IMR-90 (cell line): ENCODE results near the gene LMOD2. TPM values are rescaled to one million over a fixed set of nuclear protein-coding genes. Genes with fewer than 3 reads are reported as not detected.

ENCODE experiments used
- ATAC-seq: fragments of 200-7000 bp; cut with Tn5 transposase; 2 replicates; pipeline ENCODE4 v1.9.1; 2020; ENCODE audit warnings: low read depth, mild to moderate bottlenecking, moderate library complexity
- BruUV-seq: library from RNA; stranded (reverse); fragments of 400-500 nt; replicated peaks from 2 replicates; lab custom pipeline; 2021; lab: Mats Ljungman, UMichigan
- CTCF ChIA-PET: fragments of 300-600 bp; formaldehyde crosslinking; extraction: SDS; loops from one replicate; lab custom pipeline; 2021; ENCODE audit warnings: antibody characterized with exemption; lab: Yijun Ruan, JAX
- POLR2A ChIA-PET: fragments of 300-600 bp; sonication (Branson Sonifier 250); formaldehyde crosslinking; loops from one replicate; lab custom pipeline; 2022; ENCODE audit warnings: antibody characterized with exemption; ENCODE audit not compliant: unreplicated experiment; lab: Charles Lee
- DNase-seq: peaks from one replicate; pipeline ENCODE4 v3.0.0; 2013
- H2AFZ ChIP-seq: replicated peaks from 2 replicates; pipeline ENCODE3; 2013; ENCODE audit warnings: low read length, mild to moderate bottlenecking; ENCODE audit not compliant: poor library complexity
- H2AK5ac ChIP-seq: 2 replicates; pipeline ENCODE4 v1.6.1; 2013; ENCODE audit warnings: low read depth, low read length, inconsistent platforms
- H2AK9ac ChIP-seq: replicated peaks from 2 replicates; pipeline ENCODE3; 2013; ENCODE audit warnings: mild to moderate bottlenecking, low read depth, low read length, moderate library complexity; ENCODE audit not compliant: poor library complexity
- H2BK120ac ChIP-seq: 2 replicates; pipeline ENCODE4 v1.6.1; 2013; ENCODE audit warnings: low read depth, low read length, inconsistent platforms
- H2BK15ac ChIP-seq: 3 replicates; pipeline ENCODE4 v1.6.1; 2013; ENCODE audit warnings: low read depth, low read length, inconsistent platforms
- H2BK20ac ChIP-seq: 2 replicates; pipeline ENCODE4 v1.6.1; 2013; ENCODE audit warnings: low read depth, mild to moderate bottlenecking, inconsistent platforms, low read length, moderate library complexity
- H2BK5ac ChIP-seq: 2 replicates; pipeline ENCODE4 v1.6.1; 2013; ENCODE audit warnings: mild to moderate bottlenecking, low read depth, low read length, inconsistent platforms; ENCODE audit not compliant: poor library complexity, severe bottlenecking
- H3K14ac ChIP-seq: replicated peaks from 2 replicates; pipeline ENCODE4 v1.6.1; 2013; ENCODE audit warnings: low read depth, low read length, inconsistent platforms
- H3K18ac ChIP-seq: 2 replicates; pipeline ENCODE4 v1.6.1; 2013; ENCODE audit warnings: low read depth, low read length, control low read depth
- H3K23ac ChIP-seq: 2 replicates; pipeline ENCODE4 v1.6.1; 2013; ENCODE audit warnings: low read depth, low read length, inconsistent platforms
- H3K27ac ChIP-seq: 2 replicates; pipeline ENCODE4 v1.5.1; 2013; ENCODE audit warnings: mild to moderate bottlenecking, control low read depth, low read length; ENCODE audit not compliant: insufficient read depth
- H3K27me3 ChIP-seq: 2 replicates; pipeline ENCODE4 v1.6.1; 2013; ENCODE audit warnings: low read length; ENCODE audit not compliant: control insufficient read depth, insufficient read depth
- H3K36me3 ChIP-seq: 2 replicates; pipeline ENCODE4 v1.6.1; 2013; ENCODE audit warnings: low read length, mixed read lengths; ENCODE audit not compliant: control insufficient read depth, insufficient read depth
- H3K4ac ChIP-seq: 2 replicates; pipeline ENCODE4 v1.6.1; 2013; ENCODE audit warnings: low read depth, low read length, inconsistent platforms
- H3K4me1 ChIP-seq: 2 replicates; pipeline ENCODE4 v1.6.1; 2013; ENCODE audit warnings: low read length, mixed read lengths; ENCODE audit not compliant: control insufficient read depth, insufficient read depth
- H3K4me2 ChIP-seq: 2 replicates; pipeline ENCODE4 v1.6.1; 2013; ENCODE audit warnings: low read depth, mild to moderate bottlenecking, control low read depth, low read length, moderate library complexity
- H3K4me3 ChIP-seq: 2 replicates; pipeline ENCODE4 v1.5.1; 2013; ENCODE audit warnings: low read depth, mild to moderate bottlenecking, control low read depth, low read length, moderate library complexity; ENCODE audit not compliant: insufficient read depth
- H3K56ac ChIP-seq: 2 replicates; pipeline ENCODE4 v1.6.1; 2013; ENCODE audit warnings: low read length, inconsistent platforms; ENCODE audit not compliant: insufficient read depth; ENCODE audit errors: extremely low read depth
- H3K79me1 ChIP-seq, 2 experiments: 2 replicates each; pipeline ENCODE4 v1.6.1; 2013; ENCODE audit warnings: low read length in 2 of 2, inconsistent platforms in 1 of 2, low read depth in 1 of 2
- H3K9ac ChIP-seq: 2 replicates; pipeline ENCODE4 v1.6.1; 2013; ENCODE audit warnings: low read depth, low read length, control low read depth
- H3K9me1 ChIP-seq: 2 replicates; pipeline ENCODE4 v1.6.1; 2013; ENCODE audit warnings: low read length, inconsistent platforms; ENCODE audit not compliant: insufficient read depth
- H3K9me3 ChIP-seq: 2 replicates; pipeline ENCODE4 v1.6.1; 2013; ENCODE audit warnings: low read length; ENCODE audit not compliant: control insufficient read depth, insufficient read depth
- H4K20me1 ChIP-seq: 2 replicates; pipeline ENCODE4 v1.6.1; 2013; ENCODE audit warnings: low read length, inconsistent platforms; ENCODE audit not compliant: insufficient read depth
- H4K5ac ChIP-seq: 2 replicates; pipeline ENCODE4 v1.6.1; 2013; ENCODE audit warnings: mild to moderate bottlenecking, low read depth, low read length, control low read depth
- H4K8ac ChIP-seq, 2 experiments: 2 replicates each; pipeline ENCODE4 v1.6.1; 2013; ENCODE audit warnings: low read depth in 2 of 2, low read length in 2 of 2, control low read depth in 1 of 2, inconsistent platforms in 1 of 2
- H4K91ac ChIP-seq: 2 replicates; pipeline ENCODE4 v1.6.1; 2013; ENCODE audit warnings: low read depth, low read length, inconsistent platforms; ENCODE audit not compliant: insufficient read depth
- CEBPB ChIP-seq: IDR thresholded peaks from 2 replicates; pipeline ENCODE4 v1.6.1; 2012; ENCODE audit warnings: low read depth, low read length, improper control_type of control experiment
- CTCF ChIP-seq: conservative IDR thresholded peaks from 2 replicates; pipeline ENCODE4 v1.5.1; 2012; ENCODE audit warnings: mild to moderate bottlenecking, low read depth, low read length, improper control_type of control experiment
- MAZ ChIP-seq: IDR thresholded peaks from 2 replicates; pipeline ENCODE4 v1.6.1; 2012; ENCODE audit warnings: low read depth, mild to moderate bottlenecking, low read length, improper control_type of control experiment, moderate library complexity, borderline replicate concordance
- POLR2A ChIP-seq: IDR thresholded peaks from 2 replicates; pipeline ENCODE4 v1.6.1; 2012; ENCODE audit warnings: mild to moderate bottlenecking, low read depth, low read length
- RAD21 ChIP-seq: IDR thresholded peaks from 2 replicates; pipeline ENCODE4 v1.6.1; 2012; ENCODE audit warnings: low read length, improper control_type of control experiment
- WGBS, 2 experiments: methylation state at CpG; one replicate each; pipeline versions ENCODE4 v1.1.5 to v1.1.7; 2013; ENCODE audit warnings: missing lambda C conversion rate in 2 of 2; ENCODE audit not compliant: insufficient read length in 1 of 2; ENCODE audit errors: extremely low coverage in 2 of 2; 5-methylcytosine and 5-hydroxymethylcytosine counted together
- dilution Hi-C: fragments of 300-500 bp; cut with HindIII; formaldehyde crosslinking; loops from one replicate; pipeline ENCODE4 v1.14.3; 2018; ENCODE audit warnings: low sequenced_read_pairs; ENCODE audit not compliant: unreplicated experiment
- in situ Hi-C: fragments of 300-500 bp; cut with MboI; formaldehyde crosslinking; loops from 3 replicates; pipeline ENCODE4 v1.14.3; 2019; ENCODE audit warnings: low sequenced_read_pairs, inconsistent platforms, mixed read lengths
- intact Hi-C: fragments of 100-400 bp; cut with micrococcal nuclease; formaldehyde crosslinking; loops from 2 replicates; pipeline ENCODE4 v1.10.0; 2022
- polyA plus RNA-seq, 3 experiments: library from polyadenylated mRNA; depleted of rRNA; stranded (reverse); fragments of >200 nt; gene quantifications; 2 replicates each; pipeline ENCODE4 v1.2.3, GENCODE V29; 2012; ENCODE audit warnings: low replicate concordance in 1 of 3
- total RNA-seq: library from RNA; depleted of rRNA; stranded (reverse); fragments of >200 nt; gene quantifications from 2 replicates; pipeline ENCODE4 v1.2.3, GENCODE V29; 2012

The LMOD2 gene
- total and polyA plus RNA-seq, 2 of the 4 experiments (the other 2 are of a cell fraction) = not detected

- Histone ChIP-seq H2BK120ac (no peak overlapping the region), H3K9me3 (no peaks in the 10 kb centered on the region), H3K56ac (no peak overlapping the region), H4K20me1 (no peaks in the 10 kb centered on the region), H4K91ac (no peak overlapping the region), H2AFZ (no peak overlapping the region), H2AK9ac (no peak overlapping the region), H3K4ac (no peak overlapping the region), H3K18ac (no peak overlapping the region), H3K14ac (no peak overlapping the region), H3K27ac (no peak overlapping the region), H2BK20ac (no peak overlapping the region), H3K9ac (no peak overlapping the region), H2BK5ac (no peak overlapping the region), H3K79me1 (no peaks in the 10 kb centered on the region), H3K4me2 (no peak overlapping the region), H3K9me1 (no peaks in the 10 kb centered on the region), H4K5ac (no peak overlapping the region), H2AK5ac (no peak overlapping the region), H3K27me3 (peaks cover 2% of the 10 kb centered on the region), H3K4me3 (no peak overlapping the region), H3K23ac (no peak overlapping the region), H3K36me3 (no peaks in the 10 kb centered on the region), H2BK15ac (no peak overlapping the region), H3K4me1 (no peaks in the 10 kb centered on the region), H4K8ac (no peak overlapping the region)
- DNase-seq (no peak), ATAC-seq (no peak)
- intact Hi-C loops = no loop called here
- POLR2A ChIA-PET = no interaction called here
- dilution Hi-C loops = no loop called here
- no TSS peak for BruUV-seq
- in situ Hi-C loops = no loop called here
- CTCF ChIA-PET = interaction anchor here (0.8 kb wide), 1 partner anchor 17 kb away, joined by 3 read pairs; no protein-coding TSS in a partner anchor
- WGBS, 2 experiments = 86% methylated on average over 1 of the region's 1 CpG; no CpG with 5 or more reads in 1 of the 2 experiments
- no peak for TF ChIP-seq MAZ
- TF ChIP-seq CEBPB = no peak
- TF ChIP-seq RAD21 = no peak
- TF ChIP-seq POLR2A = no peak
- no peak for TF ChIP-seq CTCF
These were observed 10.2 kb downstream of the LMOD2 start for GRCh38 chr7:123665896-123666295.
